ENCODE data around the gene AK8.
"Not testable (repeated sequence)": the region's sequence is repeated elsewhere in the genome, so short reads cannot be mapped to it uniquely, and the experiment has no call there.

Gene AK8

DNA sequence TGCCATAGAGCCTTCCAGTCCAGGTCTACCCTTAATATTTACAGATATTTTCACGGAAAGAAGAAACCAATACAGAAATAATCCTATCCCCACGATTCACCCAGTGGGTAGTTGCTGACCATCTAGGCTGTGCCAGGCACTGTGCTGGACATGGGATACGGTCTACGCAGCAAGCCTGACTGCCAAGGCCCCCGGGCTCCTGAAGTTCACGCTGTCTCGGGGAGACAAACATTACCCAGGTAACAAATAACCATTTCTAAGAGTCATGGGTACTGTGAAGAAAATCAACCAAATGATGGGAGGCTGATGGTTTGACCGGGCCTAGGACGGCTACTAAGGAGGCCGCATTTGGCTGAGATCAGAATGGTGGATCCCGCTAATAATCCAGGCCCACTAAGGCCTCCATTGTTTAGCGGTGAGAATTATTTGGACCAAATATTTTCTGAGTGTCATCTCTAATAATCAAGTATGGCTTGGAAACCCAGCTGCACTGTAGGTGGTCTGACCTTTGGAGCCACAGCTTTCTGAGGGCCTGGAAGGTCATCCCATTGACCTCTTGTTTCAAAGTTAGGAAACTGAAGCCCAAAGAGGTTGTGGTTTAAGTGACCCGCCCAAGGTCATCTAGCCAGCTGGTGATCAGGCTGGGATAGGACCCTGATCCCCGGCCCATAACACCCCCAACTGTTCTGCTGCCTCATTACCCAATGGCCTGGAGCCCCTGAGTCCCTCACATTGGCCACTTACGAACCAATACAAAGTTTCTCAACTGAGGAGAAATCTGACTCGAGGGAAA lies 82.4 kb downstream of the AK8 start:
- DNase-seq, result no peak

DNA sequence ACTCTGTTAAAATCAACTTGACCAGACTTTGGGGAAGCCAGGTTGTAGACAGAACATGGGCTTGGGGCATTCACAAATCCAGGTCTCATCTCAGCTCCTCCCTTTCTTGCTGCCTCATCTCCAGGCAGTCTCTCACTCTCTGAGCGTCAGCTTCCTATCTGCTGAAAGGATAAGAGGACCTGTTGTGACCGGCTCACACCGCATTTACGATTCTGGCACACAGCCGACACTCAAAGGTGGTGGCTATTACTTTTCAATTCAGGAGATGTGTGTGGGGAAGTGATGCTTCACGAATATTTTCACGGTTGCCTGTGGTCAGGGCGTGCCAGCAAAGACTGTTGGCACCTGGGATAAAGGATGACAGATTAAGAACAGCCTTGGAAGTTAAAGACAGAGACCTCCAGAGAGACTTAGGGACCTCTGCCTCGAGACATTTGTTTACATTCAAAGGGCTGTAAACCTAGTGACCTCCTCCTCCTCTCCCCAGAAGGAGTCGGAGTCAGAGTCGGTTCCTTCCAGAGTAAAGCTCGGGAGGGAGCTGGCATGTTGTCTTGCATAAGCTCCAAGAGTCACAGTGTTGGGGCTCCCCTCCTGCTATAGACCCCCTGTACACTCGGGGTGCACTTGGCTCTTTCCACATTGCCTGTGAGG lies 83.2 kb downstream of the AK8 start:
- DNase-seq, result no peak

DNA sequence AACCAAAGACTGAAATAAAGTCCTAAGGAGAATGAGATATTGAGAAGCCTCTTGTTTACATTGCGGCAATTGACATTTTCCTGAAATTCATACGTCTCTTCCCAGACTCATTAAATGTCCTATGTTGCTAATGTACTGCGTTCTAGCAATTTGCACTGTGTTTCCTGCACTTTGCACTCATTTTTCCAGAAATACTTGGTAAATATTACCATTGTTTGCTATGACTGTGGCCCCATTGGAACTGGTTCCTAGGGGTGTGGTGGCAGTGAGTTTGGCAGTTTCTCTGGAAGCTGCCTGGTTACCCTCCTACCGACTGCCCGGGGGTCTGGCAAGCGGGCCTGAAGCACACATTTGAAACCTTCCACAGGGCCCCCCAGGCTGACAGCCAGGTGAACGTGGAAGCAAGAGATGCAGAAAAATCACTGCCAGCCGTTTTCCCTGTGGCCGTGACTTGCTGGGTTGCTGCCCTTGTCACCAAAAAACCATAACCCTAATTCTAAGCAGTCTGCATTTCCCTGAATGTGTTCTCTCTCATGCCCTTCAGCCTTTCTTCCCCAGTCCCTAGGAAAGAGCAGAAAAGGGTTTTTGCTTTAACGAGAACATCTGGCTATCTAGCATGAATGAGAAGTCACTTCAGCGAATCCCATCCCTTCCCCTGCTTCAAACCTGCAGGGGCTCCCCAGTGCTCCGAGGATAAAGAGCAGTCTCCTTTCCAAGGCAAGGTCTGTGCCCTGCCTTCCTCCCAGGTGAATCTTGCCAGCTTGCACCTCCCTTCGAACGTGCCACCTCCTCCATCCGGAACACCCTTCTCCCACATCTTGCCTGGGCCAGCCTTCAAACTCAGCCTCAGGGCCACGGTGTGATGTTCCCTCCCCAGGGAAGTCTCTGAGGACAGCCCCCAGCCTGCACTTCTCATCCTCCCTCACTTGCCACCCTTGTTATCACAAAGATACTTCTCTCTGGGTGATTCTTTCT lies 84.2 kb downstream of the AK8 start:
- DNase-seq, result no peak

- DNase-seq, result no peak
Observed at GRCh38 chr9:132792547-132792946, 85.5 kb downstream of the AK8 start.

DNA sequence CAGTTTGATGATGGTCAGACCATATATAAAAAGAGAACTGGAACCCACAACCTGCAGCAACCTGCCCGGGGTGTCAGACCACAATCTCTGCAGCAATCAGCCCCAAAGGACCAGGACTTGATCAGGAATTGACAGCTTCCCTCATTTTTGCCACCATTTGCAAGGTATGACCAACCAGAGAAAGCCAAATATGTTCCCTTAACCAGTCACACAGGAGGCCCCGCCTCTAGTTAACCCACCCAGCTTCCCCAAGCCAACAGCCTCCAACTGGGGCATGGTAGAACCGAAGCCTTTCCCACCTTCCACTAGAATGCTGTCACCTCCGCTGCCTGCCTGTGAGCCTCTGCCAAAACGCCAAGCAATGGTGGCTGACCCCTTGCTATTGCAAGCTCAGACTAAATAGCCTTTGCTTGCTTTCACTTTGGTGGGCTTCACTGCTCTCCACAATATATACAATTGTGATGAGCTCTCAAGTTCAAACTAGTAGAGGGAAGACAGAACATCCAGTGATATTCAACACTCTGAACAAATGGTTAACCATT lies 86.3 kb downstream of the AK8 start:
- DNase-seq, result no peak

GRCh38 chr9:132789719-132790118 lies 88.4 kb downstream of the AK8 start:
- DNase-seq, result no peak

GRCh38 chr9:132788378-132788777 lies 89.7 kb downstream of the AK8 start:
- no peak for DNase-seq

- no peak for DNase-seq
Observed at GRCh38 chr9:132787748-132788159, 90.3 kb downstream of the AK8 start.

DNA sequence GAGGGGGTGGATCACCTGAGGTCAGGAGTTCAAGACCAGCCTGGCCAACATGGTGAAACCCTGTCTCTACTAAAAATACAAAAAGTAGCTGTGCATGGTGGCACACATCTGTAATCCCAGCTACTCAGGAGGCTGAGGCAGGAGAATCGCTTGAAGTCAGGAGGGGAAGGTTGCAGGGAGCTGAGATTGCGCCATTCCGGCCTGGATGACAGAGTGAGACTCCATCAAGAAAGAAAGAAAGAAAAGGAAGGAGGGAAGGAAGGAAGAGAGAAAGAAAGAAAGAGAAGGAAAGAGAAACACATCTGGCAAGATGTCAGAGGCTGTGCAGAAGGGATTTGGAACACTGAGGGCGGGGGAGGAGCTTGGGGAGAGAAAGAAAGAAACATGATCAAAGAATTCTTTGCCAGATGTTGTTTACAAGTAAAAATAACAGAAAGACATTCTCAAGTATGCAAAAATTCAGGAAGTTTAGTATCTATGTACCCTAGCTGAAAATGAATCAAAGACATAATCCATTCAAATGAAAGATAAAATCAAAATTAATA lies 93.7 kb downstream of the AK8 start:
- no peak for DNase-seq

DNA sequence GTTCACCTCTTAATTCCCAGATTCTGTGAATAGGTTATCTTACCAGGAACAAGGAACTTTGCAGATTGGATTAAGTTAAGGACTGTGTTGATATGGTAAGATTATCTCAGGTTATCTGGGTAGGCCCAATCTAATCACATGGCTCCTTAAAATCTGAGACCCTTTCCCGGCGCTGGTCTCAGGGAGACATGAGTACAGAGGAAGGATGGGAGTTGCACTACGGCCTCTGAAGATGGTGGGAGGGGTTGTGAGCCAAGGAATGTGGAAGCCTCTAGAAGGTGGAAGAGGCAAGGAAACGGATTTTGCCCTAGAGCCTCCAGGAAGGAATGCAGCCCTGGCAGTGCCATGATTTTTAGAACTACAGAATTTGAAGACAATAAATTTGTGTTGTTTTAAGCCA lies 95.1 kb downstream of the AK8 start:
- DNase-seq, result no peak

DNA sequence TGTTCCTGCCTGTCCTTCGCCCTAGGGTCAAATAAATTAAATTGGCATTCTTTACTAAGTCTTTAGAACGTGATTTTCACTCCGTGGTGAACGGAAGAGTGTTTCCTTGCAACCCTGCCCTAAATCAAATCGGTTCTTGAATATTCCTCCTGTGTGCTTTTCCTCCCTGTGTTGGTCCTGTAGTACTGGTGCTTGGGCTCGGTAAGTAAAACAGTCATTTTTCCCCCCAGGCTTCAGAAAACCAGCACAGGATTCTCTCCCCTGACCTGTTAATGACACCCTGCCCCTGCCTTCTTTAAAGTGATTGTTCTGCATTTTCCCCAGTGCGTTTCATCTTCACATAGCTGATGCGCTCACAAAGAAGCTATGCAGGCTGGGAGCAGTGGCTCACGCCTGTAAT lies 96.0 kb downstream of the AK8 start:
- DNase-seq, result no peak

- DNase-seq, result no peak
Observed at GRCh38 chr9:132780230-132781007, 97.7 kb downstream of the AK8 start.

DNA sequence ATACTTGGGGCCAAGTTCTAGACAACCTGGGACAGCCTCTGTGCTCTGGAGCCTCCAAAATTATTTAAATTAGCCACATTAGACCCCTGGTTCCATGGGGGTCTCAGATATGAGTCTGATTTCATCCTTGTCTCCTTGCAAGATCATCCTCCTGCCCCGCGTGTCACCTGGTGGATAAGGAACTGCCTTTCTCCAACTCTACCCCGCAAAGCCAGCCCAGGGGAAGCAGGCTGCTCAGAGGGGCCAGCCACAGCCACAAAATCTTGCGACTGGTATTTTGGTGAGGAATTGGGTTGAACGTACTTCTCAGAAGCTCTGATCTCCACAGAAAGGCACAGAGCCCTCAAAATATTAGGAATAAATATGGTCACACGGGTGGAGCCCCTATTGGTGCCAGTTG lies 101.2 kb downstream of the AK8 start:
- DNase-seq, result no peak

GRCh38 chr9:132776268-132776667 lies 101.8 kb downstream of the AK8 start:
- DNase-seq, result no peak

DNA sequence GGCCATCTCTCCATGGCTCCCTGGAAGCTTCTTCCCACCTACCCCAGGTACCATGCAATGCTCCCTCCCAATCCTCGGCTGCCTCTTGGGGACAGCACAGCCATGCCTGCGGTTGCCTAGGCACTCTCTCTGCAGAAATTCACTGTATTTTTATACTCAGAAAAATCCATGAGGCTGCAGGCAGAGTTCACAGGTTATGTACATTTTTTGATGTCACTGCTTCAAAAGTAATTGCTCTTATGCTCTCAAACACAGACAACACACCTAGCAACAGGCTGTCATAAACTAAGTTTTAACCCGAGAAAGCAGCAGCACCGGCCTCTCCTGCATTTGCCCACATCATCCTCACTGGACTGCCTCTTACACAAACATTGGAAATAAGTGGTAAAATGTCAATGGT lies 102.4 kb downstream of the AK8 start:
- no peak for DNase-seq

GRCh38 chr9:132774886-132775285 lies 103.2 kb downstream of the AK8 start:
- no peak for DNase-seq

- DNase-seq, result no peak
Observed at GRCh38 chr9:132773764-132774339, 104.2 kb downstream of the AK8 start.

DNA sequence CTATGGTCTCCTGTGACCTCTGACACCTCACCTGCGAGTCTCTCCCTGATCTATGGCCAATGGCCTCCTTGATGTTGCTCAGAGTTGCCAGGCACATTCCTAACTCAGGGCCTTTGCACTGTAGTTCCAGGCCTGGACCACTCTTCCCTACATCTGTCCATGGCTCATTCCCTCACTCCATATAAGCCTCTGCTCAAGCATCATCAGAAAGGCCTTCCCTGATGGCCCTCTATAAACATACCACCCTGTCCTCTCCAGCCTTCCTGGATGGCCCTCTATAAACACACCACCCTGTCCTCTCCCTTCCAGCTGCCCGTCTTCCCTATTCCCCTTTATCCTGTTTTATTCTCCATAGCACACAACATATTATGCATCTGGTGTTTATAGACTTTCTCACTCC lies 105.0 kb downstream of the AK8 start:
- DNase-seq, result no peak

- DNase-seq, result not testable (repeated sequence)
Observed at GRCh38 chr9:132771752-132772151, 106.3 kb downstream of the AK8 start.

DNA sequence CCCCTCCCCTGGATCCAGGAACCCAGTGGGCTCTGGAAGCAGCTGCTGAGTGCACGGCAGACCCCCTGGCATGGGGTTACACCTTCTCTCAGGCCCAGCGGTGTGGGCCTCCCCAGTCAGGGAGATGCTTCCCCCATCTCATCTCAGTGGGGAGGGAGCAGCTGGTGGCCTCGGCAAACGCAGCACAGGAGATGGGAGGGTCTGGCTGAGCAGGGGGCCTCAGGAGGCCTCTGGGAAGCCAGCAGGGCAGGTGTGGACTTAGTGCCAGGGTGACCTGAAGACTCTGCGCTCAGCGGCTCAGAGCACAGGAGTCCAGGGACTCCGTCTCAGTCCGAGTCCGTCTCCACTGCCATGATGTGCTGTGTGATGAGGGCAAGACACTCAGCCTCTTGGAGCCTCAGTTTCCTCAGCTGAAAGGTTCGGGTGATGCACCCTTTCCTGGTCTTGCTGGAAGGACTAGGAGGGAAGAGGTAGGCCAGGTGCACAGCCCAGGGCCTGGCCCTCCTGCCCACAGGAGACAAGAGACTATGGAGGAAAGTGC lies 107.2 kb downstream of the AK8 start:
- no peak for DNase-seq

Data from CD4-positive, alpha-beta T cell treated with Interleukin-17A for 1 hour (primary cell).